ENCODE data around the gene C18orf54. TPM values are rescaled to one million over a fixed set of nuclear protein-coding genes. Genes with fewer than 3 reads are reported as not detected.

Gene C18orf54
- total and polyA plus RNA-seq, 2 donors (not counting 1 experiment from before 2014, with no cell fraction given): 2.8 to 5.6 TPM

DNA sequence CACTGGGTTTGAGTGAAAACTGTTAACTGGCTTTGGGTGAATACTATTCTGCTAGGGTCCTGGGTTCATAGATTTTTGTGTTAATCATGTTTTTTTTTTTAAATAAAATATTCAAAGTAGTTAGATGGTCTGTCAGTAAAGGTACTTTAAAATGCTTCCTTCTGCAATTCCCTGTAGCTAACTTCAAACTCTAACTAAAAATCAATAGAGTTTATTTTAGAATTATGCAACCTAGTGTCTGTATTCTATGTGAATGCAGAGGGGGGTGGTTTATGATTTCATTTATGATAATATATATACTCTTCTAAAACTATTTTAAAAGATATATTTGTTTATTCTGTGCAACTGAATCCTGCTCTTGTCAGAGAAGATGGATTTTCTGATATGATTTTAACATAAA is 27.9 kb upstream of the C18orf54 start:
- H3K9ac ChIP-seq (ENCODE audit: insufficient read depth, low read length): no peak overlapping the region
- no peak overlapping the region for H3K4me2 ChIP-seq (ENCODE audit: extremely low read depth, insufficient read depth, low read length)
- H3K27ac ChIP-seq (ENCODE audit: insufficient read depth, low read length): no peak overlapping the region
- no peak overlapping the region for H2AFZ ChIP-seq (ENCODE audit: low read length)
- H3K79me2 ChIP-seq (ENCODE audit: control insufficient read depth, insufficient read depth, low read length): no peaks in the 10 kb centered on the region
- H3K4me3 ChIP-seq (replicated peaks in 1 of 4; ENCODE audit: control extremely low read depth in 1 of 4, insufficient read depth in 1 of 4, low read depth in 3 of 4, low read length in 4 of 4): no peak overlapping the region
- H3K9me3 ChIP-seq (ENCODE audit: control insufficient read depth, insufficient read depth, low read depth, low read length): no peaks in the 10 kb centered on the region
- H3K27me3 ChIP-seq (ENCODE audit: control insufficient read depth, insufficient read depth, low read length): no peaks in the 10 kb centered on the region
- no peaks in the 10 kb centered on the region for H4K20me1 ChIP-seq (ENCODE audit: control insufficient read depth, extremely low read depth, insufficient read depth, low read length)
- no peak for TF ChIP-seq EZH2 (IDR thresholded peaks at IDR 0.05; ENCODE audit: low read length, missing control alignments)
- TF ChIP-seq, protein P1, sequence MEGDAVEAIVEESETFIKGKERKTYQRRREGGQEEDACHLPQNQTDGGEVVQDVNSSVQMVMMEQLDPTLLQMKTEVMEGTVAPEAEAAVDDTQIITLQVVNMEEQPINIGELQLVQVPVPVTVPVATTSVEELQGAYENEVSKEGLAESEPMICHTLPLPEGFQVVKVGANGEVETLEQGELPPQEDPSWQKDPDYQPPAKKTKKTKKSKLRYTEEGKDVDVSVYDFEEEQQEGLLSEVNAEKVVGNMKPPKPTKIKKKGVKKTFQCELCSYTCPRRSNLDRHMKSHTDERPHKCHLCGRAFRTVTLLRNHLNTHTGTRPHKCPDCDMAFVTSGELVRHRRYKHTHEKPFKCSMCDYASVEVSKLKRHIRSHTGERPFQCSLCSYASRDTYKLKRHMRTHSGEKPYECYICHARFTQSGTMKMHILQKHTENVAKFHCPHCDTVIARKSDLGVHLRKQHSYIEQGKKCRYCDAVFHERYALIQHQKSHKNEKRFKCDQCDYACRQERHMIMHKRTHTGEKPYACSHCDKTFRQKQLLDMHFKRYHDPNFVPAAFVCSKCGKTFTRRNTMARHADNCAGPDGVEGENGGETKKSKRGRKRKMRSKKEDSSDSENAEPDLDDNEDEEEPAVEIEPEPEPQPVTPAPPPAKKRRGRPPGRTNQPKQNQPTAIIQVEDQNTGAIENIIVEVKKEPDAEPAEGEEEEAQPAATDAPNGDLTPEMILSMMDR (conservative IDR thresholded peaks at IDR 0.05 in 1 of 2, IDR thresholded peaks at IDR 0.05 in 1 of 2; ENCODE audit: low read depth in 1 of 2, low read length in 2 of 2): no peak
- no peaks in the 10 kb centered on the region for H3K36me3 ChIP-seq (ENCODE audit: control insufficient read depth, insufficient read depth, low read length)
- H3K4me1 ChIP-seq (ENCODE audit: control insufficient read depth, extremely low read depth, insufficient read depth, low read length): no peaks in the 10 kb centered on the region
- DNase-seq (ENCODE audit: low read depth in 2 of 2): no peak

DNA sequence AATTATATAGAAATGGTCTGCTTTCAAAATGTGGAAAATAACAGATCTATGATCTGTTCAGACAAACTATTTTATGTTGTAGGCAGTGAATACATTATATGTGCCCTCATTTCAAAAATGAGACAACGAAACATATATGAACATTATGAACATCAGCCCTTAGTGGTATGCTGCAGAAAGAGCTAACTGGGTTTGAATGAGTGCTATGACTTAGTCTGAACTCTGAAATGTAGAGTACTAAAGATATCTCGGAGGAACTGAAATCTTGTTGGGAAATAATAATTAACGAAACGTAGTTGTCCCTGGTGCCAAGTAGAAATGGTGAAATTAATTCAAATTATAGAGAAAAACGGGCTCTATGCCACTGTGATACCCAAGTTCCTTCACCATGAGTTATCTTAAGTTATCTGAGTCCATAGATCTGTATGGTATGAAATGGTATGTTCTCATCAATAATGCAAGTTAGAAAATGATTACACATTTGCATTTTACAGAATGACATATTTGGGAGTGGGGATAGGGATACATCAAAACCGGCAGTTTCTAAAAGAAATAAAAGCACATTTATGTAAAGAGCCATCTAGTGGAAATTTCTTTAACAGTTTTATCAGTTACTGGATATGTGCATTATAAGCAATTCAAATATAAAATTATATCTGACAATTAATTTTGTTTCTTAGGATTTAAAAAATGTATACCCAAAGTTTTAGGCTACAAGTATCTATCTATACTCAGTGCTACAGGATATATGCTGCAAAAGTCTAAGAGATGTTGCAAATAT is 26.7 kb upstream of the C18orf54 start:
- Histone ChIP-seq H3K27me3 (ENCODE audit: control insufficient read depth, insufficient read depth, low read length) (no peaks in the 10 kb centered on the region), H3K4me2 (ENCODE audit: extremely low read depth, insufficient read depth, low read length) (no peak overlapping the region), H3K27ac (ENCODE audit: insufficient read depth, low read length) (no peak overlapping the region), H3K4me3 (replicated peaks in 1 of 4; ENCODE audit: control extremely low read depth in 1 of 4, insufficient read depth in 1 of 4, low read depth in 3 of 4, low read length in 4 of 4) (no peak overlapping the region), H4K20me1 (ENCODE audit: control insufficient read depth, extremely low read depth, insufficient read depth, low read length) (no peaks in the 10 kb centered on the region), H3K4me1 (ENCODE audit: control insufficient read depth, extremely low read depth, insufficient read depth, low read length) (no peaks in the 10 kb centered on the region), H3K36me3 (ENCODE audit: control insufficient read depth, insufficient read depth, low read length) (no peaks in the 10 kb centered on the region), H3K79me2 (ENCODE audit: control insufficient read depth, insufficient read depth, low read length) (no peaks in the 10 kb centered on the region), H3K9ac (ENCODE audit: insufficient read depth, low read length) (no peak overlapping the region), H3K9me3 (ENCODE audit: control insufficient read depth, insufficient read depth, low read depth, low read length) (no peaks in the 10 kb centered on the region), H2AFZ (ENCODE audit: low read length) (no peak overlapping the region)
- TF ChIP-seq, protein P1 (conservative IDR thresholded peaks at IDR 0.05 in 1 of 2, IDR thresholded peaks at IDR 0.05 in 1 of 2; ENCODE audit: low read depth in 1 of 2, low read length in 2 of 2): no peak
- DNase-seq (ENCODE audit: low read depth in 2 of 2): no peak

DNA sequence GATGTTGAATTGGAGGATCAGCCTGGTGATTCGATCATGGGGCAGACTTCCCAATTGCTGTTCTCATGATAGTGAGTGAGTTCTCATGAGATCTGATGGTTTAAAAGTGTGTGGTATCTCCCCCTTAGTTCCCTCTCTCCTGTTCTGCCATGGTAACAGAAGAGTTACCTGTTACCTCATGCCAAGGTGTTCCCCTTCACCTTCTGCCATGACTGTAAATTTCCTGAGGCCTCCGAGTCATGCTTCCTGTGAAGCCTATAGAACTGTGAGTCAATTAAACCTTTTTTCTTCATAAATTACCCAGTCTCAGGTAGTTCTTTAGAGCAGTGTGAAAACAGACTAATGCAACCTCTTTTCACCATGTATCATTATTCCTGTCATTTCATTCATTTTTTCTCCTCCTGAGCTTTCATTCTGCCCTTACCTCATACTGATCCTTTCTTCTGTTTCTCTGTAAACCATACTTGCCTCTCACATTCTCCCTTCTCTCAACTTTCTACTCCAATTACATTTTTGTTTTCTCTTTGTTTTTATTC is 22.0 kb upstream of the C18orf54 start:
- Histone ChIP-seq H3K36me3 (ENCODE audit: control insufficient read depth, insufficient read depth, low read length) (no peaks in the 10 kb centered on the region), H3K27ac (ENCODE audit: insufficient read depth, low read length) (no peak overlapping the region), H3K79me2 (ENCODE audit: control insufficient read depth, insufficient read depth, low read length) (no peaks in the 10 kb centered on the region), H3K9ac (ENCODE audit: insufficient read depth, low read length) (no peak overlapping the region), H3K4me1 (ENCODE audit: control insufficient read depth, extremely low read depth, insufficient read depth, low read length) (no peaks in the 10 kb centered on the region), H3K4me2 (ENCODE audit: extremely low read depth, insufficient read depth, low read length) (no peak overlapping the region), H3K27me3 (ENCODE audit: control insufficient read depth, insufficient read depth, low read length) (no peaks in the 10 kb centered on the region), H4K20me1 (ENCODE audit: control insufficient read depth, extremely low read depth, insufficient read depth, low read length) (no peaks in the 10 kb centered on the region), H2AFZ (ENCODE audit: low read length) (no peak overlapping the region), H3K9me3 (ENCODE audit: control insufficient read depth, insufficient read depth, low read depth, low read length) (no peaks in the 10 kb centered on the region), H3K4me3 (replicated peaks in 1 of 4; ENCODE audit: control extremely low read depth in 1 of 4, insufficient read depth in 1 of 4, low read depth in 3 of 4, low read length in 4 of 4) (no peak overlapping the region)
- no peak for TF ChIP-seq EZH2 (IDR thresholded peaks at IDR 0.05; ENCODE audit: low read length, missing control alignments)
- TF ChIP-seq, protein P1 (conservative IDR thresholded peaks at IDR 0.05 in 1 of 2, IDR thresholded peaks at IDR 0.05 in 1 of 2; ENCODE audit: low read depth in 1 of 2, low read length in 2 of 2): no peak
- no peak for DNase-seq (ENCODE audit: low read depth in 2 of 2)
